ENCODE data around the gene GPR55.

GPR55 gene

GRCh38 chr2:230868161-230868946 lies 56.7 kb downstream of the GPR55 start:
- DNase-seq (ENCODE audit: low read depth, low spot score) = no peak

- no peak for DNase-seq (ENCODE audit: low read depth, low spot score)
These were observed 58.1 kb downstream of the GPR55 start for GRCh38 chr2:230866756-230867523.

GRCh38 chr2:230865766-230866755 lies 59.0 kb downstream of the GPR55 start:
- no peak for DNase-seq (ENCODE audit: low read depth, low spot score)

GRCh38 chr2:230865307-230865765 lies 59.7 kb downstream of the GPR55 start:
- DNase-seq (ENCODE audit: low read depth, low spot score) = no peak

- DNase-seq (ENCODE audit: low read depth, low spot score) = no peak
These were observed 60.3 kb downstream of the GPR55 start, which contains the start of gene ITM2C for GRCh38 chr2:230864605-230865306. Gene ITM2C (plus strand): TSS chr2:230864942. CDS start chr2:230865026, 84 bp downstream.

GRCh38 chr2:230864122-230864604 lies 60.9 kb downstream of the GPR55 start:
- no peak for DNase-seq (ENCODE audit: low read depth, low spot score)

- DNase-seq (ENCODE audit: low read depth, low spot score) = no peak
These were observed 61.5 kb downstream of the GPR55 start for GRCh38 chr2:230863442-230864121.

- DNase-seq (ENCODE audit: low read depth, low spot score) = no peak
These were observed 62.0 kb downstream of the GPR55 start for GRCh38 chr2:230863031-230863430.

GRCh38 chr2:230862292-230862691 lies 62.8 kb downstream of the GPR55 start:
- no peak for DNase-seq (ENCODE audit: low read depth, low spot score)

- no peak for DNase-seq (ENCODE audit: low read depth, low spot score)
These were observed 63.3 kb downstream of the GPR55 start for GRCh38 chr2:230861552-230862255.
